Suprapubic skin (tissue), 3 donors: ENCODE measurements around the gene CNKSR1.

ENCODE experiments used
- CTCF ChIP-seq, 2 donors: fragments of 200-600 bp in 1 of 2; fragments of 450-650 bp in 1 of 2; sonication (generic) in 1 of 2; IDR thresholded peaks; one replicate each; pipeline ENCODE4 v1.5.1; 2016 to 2019; ENCODE audit warnings: antibody characterized with exemption in 2 of 2, mild to moderate bottlenecking in 1 of 2, moderate library complexity in 1 of 2
- POLR2A ChIP-seq, 2 donors: fragments of 450-650 bp; IDR thresholded peaks; one replicate each; pipeline ENCODE4 v1.6.1; 2017; ENCODE audit warnings: antibody characterized with exemption in 2 of 2, mild to moderate bottlenecking in 2 of 2, moderate library complexity in 2 of 2

GRCh38 chr1:26129778-26130177 is 47.5 kb upstream of the CNKSR1 start:
- TF ChIP-seq CTCF (IDR thresholded peaks at IDR 0.05): no peak
- TF ChIP-seq POLR2A (IDR thresholded peaks at IDR 0.05): no peak
